ENCODE measurements around the gene LYPD5.
"Not testable (repeated sequence)": the region's sequence is repeated elsewhere in the genome, so short reads cannot be mapped to it uniquely, and the experiment has no call there.

LYPD5 gene

GRCh38 chr19:43777163-43777695 lies 25.0 kb downstream of the LYPD5 start:
- DNase-seq (ENCODE audit: low read depth) = no peak

DNA sequence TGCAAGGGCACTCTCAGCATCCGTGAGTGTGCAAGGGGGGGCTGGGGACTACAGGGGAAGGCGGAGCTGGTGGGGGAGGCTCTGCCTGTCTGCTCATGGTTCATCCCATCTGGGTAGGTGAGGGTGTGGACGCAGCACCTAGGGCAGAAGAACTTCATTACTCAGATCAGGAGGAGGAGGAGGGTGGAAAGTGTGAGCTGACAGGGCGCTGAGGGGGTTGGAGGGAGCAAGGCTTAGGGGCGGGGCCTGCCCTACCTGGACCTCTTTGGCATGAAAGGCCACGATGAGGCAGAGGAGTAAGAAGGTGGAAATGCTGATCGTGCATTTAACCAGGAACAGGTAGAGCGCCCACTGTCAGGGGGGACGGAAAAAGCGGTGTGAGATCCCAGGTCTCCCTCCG lies 26.0 kb downstream of the LYPD5 start:
- DNase-seq (ENCODE audit: low read depth) = peak; percentile 73

DNA sequence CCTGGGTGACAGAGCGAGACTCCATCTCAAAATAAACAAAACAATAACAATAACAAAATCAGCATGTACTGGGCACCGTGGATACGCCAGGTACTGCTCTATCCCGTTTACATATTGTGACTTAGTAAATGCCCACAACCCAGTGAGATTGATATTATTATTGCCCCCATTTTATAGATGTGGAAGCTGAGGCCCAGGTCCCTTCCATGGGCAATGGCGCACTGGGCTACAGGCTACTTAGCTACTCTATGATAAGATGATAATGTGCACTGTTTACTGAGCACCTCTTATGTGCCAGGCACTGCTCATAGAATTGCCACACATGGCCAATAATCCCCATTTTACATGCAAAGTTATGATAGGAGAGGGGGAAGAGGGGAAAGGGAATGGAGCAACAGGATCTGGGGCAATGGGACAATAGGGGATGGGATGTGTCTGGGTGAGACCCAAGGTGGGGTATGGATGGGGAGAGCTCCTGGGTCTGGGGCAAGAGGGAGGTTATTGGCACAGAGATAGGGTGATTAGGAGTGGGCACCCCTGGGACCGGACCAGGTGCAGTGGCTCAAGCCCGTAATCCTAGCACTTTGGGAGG lies 26.9 kb downstream of the LYPD5 start:
- no peak for DNase-seq (ENCODE audit: low read depth)

GRCh38 chr19:43774940-43775258 lies 27.3 kb downstream of the LYPD5 start:
- not testable (repeated sequence) for DNase-seq (ENCODE audit: low read depth)

DNA sequence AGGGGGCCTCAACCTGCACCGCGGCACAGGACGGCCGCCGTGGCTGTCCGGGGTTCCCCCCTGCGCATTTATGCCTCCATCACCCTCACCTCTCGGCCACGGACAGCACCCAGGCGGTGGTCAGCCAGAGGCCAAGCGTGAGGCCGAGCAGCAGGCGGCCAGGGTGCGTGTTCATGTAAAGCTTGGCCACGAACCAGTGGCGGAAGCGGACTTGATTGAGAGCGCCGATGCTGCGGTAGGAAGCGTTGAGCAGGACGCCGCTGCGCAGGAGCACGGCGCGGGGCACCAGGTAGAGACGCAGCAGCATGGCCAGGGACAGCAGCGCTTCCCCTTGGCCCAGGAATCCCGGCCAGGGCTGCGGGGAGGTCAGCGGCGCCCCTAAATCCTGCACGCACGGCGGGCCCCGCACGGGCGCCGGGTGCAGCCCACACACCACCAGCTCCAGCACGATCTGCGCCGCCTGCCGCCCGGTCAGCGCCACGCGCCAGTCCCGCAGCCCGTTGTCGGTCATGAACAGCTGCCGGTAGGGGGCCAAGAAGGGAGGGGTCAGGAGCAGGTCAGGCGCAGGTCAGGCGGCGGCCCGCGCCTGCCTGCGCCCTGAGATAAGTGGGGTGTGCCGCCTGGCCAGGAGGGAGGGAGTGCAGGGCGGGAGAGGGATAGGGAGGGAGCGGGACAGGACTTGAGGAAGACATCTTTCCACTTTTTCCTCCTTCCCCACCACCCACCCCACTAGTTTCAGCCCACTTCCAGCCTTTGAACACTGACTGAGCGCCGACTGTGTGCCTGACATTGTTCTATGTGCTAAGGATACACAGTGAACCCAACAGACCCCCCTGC lies 27.9 kb downstream of the LYPD5 start:
- no peak for DNase-seq (ENCODE audit: low read depth)

DNA sequence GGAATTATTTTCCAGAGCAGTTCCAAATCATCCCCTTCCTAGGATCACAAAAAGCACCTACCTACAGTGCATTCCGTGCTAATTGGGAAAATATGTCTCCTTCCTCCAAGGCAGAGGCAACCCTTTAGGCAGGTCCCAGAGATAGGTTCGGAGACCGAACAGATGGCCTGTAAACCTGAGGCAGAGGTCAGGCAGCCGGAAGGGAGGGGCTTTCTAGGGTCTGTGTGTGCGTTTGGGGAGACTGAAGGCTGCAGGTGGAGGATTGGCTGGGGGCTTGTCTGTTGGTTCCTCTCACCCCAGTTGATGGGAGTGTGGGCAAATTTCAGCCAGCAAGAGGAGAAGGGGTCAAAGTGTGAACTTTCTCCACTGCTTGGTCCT lies 28.5 kb downstream of the LYPD5 start:
- no peak for DNase-seq (ENCODE audit: low read depth)

GRCh38 chr19:43769256-43769655 lies 33.0 kb downstream of the LYPD5 start:
- no peak for DNase-seq (ENCODE audit: low read depth)

DNA sequence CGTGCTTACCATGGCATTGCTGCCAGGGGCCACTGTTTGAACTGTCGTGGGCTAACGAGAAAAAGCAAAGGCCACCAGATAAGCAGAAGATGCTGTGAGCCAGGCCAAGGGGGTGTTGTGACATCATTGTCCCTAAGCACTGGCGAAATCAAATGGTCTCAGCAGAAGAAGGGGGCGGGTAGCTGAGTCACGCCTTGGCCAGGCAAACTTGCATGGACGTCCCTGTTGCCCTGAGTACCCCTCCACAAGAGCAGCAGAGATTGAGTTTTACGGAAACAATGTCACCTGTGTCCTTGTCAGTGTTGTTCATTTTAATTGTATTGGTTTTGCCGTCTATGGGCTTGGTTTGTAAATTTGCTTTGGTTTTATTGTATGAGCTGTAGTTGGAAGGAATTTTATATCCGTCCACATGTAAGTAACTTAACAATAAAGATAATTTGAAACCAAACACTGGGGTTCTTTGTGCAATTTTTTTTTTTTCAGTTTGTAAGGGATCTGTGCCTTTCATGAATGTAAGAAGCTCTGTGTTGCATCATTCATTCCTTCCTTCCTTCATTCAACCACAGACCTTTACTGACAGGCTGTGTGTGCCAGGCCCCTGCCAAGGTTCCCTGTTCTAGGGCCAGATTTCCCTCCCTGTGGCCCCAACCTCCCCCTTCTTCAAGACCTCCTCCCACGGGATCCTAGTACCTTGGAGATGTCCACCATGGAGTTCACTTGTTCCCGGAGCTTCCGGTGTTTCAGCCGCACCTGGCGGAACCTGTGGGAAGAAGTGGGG lies 33.8 kb downstream of the LYPD5 start:
- DNase-seq (ENCODE audit: low read depth) = no peak

DNA sequence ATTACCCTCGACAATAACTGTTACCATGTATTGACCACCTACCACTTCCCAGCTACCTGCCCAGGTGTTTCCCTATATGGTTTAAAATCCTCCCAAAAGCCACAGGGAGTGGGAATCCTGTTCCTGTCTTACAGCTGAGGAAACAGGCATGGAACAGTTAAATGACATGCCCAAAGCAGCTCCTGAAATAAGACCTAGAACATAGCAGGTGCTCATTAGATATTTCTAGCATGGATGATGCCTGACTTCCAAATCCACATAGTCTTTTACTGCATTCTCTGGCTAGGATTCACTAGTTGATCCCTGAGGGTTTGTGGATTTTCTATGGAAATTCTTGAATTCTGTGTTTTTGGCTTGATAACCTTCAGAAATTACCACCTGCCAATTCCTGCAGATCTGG lies 34.4 kb downstream of the LYPD5 start:
- no peak for DNase-seq (ENCODE audit: low read depth)

DNA sequence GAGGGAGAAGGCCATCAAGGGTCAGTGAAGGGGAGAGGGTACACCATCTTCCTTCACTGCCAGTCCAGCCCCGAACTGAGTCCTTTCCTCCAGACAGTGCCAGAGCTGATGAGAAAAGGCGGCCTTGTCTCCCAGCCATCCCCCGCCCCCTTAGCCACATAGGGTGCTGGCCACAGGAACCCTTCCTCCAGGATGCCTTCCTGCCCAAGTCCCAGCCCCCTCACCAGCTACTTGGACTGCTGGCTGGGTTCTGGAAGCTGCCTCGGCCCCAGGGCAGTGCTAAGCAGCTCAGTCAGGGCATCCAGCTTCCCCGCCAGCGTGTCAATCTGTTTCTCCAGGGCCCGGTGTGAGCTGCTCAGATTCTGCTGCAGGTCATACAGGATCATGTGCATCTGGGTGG lies 34.9 kb downstream of the LYPD5 start:
- DNase-seq (ENCODE audit: low read depth) = no peak

DNA sequence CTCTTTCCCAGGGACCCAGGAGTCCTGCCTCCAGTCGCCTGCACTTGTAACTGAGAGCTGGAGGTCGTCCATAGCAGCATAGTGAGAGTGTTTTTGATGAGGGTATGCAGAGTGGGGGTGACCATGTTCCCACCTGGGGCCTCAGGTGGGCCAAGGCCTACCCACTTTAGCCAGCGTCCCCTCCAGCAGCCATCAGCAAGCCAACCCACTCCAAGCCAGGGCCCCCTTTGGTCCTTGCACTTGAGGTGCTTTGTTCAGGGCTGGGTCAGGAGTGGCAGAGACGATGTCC lies 35.5 kb downstream of the LYPD5 start:
- DNase-seq (ENCODE audit: low read depth) = no peak

DNA sequence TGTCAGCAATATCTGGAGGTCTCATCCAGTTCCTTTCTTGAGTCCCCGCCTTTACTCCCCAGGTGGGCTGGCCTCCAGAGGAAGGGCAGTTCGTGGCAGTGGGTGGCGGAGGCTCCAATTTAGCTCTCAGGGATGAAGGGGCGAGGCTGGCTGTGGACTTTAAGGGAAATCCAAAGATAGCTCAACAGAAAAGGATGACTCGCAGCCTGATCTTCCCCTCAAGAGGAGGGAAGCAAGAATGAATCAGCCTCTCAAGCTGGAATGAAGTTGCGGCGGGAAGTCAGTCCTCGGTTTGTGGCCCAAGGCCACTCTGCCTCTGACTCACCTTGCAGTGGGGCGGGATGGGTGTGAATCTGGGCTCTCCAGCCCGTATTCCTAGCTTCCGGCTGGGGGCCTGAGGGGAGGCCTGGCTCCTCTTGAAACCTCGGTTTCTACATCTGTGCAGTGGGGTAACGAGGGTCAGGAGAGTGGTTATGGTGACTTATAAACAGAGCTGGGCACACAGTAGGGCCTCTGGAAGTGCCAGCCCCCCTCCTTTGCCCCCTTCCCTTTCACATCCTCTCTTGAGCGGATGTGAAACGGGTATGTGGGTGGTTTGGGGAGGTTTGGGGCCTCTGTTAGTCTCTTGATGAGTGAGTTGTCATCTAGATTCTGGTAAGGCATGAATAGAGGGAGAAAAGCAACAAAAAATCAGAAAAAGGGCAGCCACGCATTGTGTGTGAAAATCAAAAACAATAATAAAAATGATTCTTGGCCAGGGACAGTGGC lies 37.0 kb downstream of the LYPD5 start:
- peak; percentile 82 for DNase-seq (ENCODE audit: low read depth)

- not testable (repeated sequence) for DNase-seq (ENCODE audit: low read depth)
Observed at GRCh38 chr19:43764684-43765083, 37.6 kb downstream of the LYPD5 start.

- no peak for DNase-seq (ENCODE audit: low read depth)
Observed at GRCh38 chr19:43763473-43763939, 38.7 kb downstream of the LYPD5 start.

GRCh38 chr19:43762814-43763213 lies 39.4 kb downstream of the LYPD5 start:
- no peak for DNase-seq (ENCODE audit: low read depth)

GRCh38 chr19:43760941-43761340 lies 41.3 kb downstream of the LYPD5 start:
- DNase-seq (ENCODE audit: low read depth) = no peak

DNA sequence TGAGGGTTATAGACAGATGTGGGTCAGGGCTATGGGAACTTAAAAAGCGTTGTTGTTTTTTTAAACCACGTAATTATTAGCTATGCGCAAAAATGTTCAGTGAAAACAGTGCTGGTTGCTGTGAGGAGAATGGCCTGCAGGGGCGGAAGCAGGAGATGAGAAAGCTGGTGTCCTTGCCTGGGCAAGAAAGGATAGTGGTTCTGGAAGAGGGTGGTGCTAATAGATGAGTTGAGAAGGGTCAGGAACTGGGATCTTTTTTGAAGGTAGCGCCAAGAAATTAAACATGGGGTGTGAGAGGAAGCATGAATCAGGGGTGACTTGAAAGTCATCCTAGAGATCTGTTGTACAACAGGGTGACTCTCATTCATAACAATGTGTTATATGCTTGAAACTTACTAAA lies 42.7 kb downstream of the LYPD5 start:
- no peak for DNase-seq (ENCODE audit: low read depth)

- DNase-seq (ENCODE audit: low read depth) = peak; percentile 79
Observed at GRCh38 chr19:43755256-43755801, 46.9 kb downstream of the LYPD5 start.

DNA sequence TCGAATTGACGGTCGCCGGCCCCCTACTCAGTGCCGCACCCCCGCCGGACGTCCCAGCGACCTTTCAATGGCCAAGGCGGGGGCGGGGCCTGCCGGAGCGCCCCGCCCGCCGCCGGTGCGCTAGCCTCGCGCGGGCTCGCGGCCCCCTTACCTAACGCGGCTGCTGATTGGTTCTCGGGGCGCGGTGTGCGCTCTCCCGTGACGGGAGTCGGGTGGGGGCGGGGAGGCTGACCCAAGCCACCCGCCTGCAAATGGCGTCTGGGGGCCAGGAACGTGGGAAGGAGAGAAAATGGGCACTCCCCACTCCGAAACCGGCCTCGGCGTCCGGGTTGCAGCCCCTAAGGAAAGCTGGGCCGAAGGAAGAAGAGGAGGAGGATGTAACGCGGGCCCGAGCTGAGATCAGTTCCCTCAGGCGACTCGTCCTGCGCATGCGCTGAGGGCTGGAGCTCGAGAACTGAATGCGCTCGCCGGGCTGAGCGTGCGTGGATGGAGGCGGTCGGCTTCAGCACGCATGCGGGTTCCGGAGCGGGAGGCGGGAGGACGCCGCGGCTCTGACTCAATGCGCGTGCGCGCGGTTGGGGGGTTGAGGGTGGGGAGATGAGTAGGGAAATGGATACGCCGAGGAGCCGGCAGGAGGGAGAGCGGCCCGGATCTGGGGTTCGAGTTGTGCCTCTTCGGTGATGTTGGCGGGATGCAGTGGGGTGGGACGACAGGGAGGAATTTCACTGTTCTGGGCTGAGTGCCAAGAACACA lies 47.6 kb downstream of the LYPD5 start, which contains the start of gene SMG9:
TSS of gene SMG9 (minus strand) at position 460 of the 753 bp plus-strand sequence. CDS start 4,221 bp downstream, outside the sequence.
- peak; percentile 99 for DNase-seq (ENCODE audit: low read depth)

GRCh38 chr19:43754253-43754502 lies 48.1 kb downstream of the LYPD5 start:
- no peak for DNase-seq (ENCODE audit: low read depth)

DNA sequence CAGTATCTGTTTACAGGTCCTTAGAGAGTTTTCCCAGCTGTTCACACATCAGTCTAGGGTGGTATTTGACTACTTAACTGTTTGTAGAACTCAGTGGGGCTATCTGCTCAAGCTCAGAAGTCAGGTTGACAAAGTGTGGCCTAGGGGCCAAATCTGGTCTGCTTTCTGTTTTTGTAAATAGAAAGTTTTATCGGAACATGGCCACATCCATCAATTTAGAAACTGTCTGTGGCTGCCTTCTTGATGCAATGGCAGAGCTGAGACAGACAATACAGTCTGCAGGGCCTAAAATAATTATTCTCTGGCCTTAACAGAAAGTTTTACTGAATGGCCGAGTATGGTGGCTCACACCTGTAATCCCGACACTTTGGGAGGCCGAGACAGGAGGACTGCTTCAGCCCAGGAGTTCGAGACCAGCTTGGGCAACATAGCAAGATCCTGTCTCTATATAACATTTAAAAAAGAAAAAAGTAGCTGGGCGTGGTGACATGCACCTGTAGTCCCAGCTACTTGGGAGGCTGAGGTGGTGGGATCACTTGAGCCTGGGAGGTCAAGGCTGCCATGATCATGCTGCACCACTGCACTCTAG lies 49.9 kb downstream of the LYPD5 start:
- no peak for DNase-seq (ENCODE audit: low read depth)

Measured in activated T-cell treated with anti-CD3 and anti-CD28 coated beads for 48 hours (primary cell).